ENCODE data around the gene C19orf12. TPM values are rescaled to one million over a fixed set of nuclear protein-coding genes. Genes with fewer than 3 reads are reported as not detected.

The C19orf12 gene
- polyA plus RNA-seq, 1 donor from 2014 or later = 83.8 TPM

- Histone ChIP-seq H3K79me2 (replicated peaks; ENCODE audit: insufficient read depth, low read length) (no peaks in the 10 kb centered on the region), H3K4me2 (ENCODE audit: low read length) (no peak overlapping the region), H3K9me2 (ENCODE audit: insufficient read depth, low read length) (no peaks in the 10 kb centered on the region), H3F3A (ENCODE audit: insufficient read depth, low read length, poor library complexity, severe bottlenecking) (peaks cover 3% of the 10 kb centered on the region), H4K20me1 (ENCODE audit: insufficient read depth) (no peaks in the 10 kb centered on the region), H3K36me3 (ENCODE audit: insufficient read depth, low read length) (no peaks in the 10 kb centered on the region), H3K27ac (ENCODE audit: low read length) (peak overlapping the region; percentile 58), H3K9ac (ENCODE audit: low read length) (peak overlapping the region; percentile 55), H3K27me3 (ENCODE audit: insufficient read depth, low read depth, low read length) (no peaks in the 10 kb centered on the region), H2AFZ (ENCODE audit: low read depth, low read length) (peak overlapping the region; percentile 94), H3K9me3 (ENCODE audit: low read length) (no peaks in the 10 kb centered on the region), H3K4me3 (ENCODE audit: low read length) (peak overlapping the region; percentile 52)
- TF ChIP-seq POLR2AphosphoS5 (IDR thresholded peaks at IDR 0.05) (no peak), REST (IDR thresholded peaks at IDR 0.05; ENCODE audit: borderline replicate concordance) (no peak), SMC3 (conservative IDR thresholded peaks at IDR 0.05; ENCODE audit: poor library complexity) (no peak), TAF1 (IDR thresholded peaks at IDR 0.05; ENCODE audit: low read depth) (no peak), RAD21 (conservative IDR thresholded peaks at IDR 0.05) (no peak), EZH2 (IDR thresholded peaks at IDR 0.05; ENCODE audit: borderline replicate concordance, insufficient read depth, low read length, poor library complexity, severe bottlenecking) (no peak), EP300 (conservative IDR thresholded peaks at IDR 0.05; ENCODE audit: poor library complexity, severe bottlenecking) (no peak), MXI1 (conservative IDR thresholded peaks at IDR 0.05; ENCODE audit: poor library complexity, severe bottlenecking) (no peak)
- TF ChIP-seq, protein P1, sequence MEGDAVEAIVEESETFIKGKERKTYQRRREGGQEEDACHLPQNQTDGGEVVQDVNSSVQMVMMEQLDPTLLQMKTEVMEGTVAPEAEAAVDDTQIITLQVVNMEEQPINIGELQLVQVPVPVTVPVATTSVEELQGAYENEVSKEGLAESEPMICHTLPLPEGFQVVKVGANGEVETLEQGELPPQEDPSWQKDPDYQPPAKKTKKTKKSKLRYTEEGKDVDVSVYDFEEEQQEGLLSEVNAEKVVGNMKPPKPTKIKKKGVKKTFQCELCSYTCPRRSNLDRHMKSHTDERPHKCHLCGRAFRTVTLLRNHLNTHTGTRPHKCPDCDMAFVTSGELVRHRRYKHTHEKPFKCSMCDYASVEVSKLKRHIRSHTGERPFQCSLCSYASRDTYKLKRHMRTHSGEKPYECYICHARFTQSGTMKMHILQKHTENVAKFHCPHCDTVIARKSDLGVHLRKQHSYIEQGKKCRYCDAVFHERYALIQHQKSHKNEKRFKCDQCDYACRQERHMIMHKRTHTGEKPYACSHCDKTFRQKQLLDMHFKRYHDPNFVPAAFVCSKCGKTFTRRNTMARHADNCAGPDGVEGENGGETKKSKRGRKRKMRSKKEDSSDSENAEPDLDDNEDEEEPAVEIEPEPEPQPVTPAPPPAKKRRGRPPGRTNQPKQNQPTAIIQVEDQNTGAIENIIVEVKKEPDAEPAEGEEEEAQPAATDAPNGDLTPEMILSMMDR (IDR thresholded peaks at IDR 0.05; ENCODE audit: poor library complexity, severe bottlenecking) = no peak
These were observed 9.7 kb upstream of the C19orf12 start for GRCh38 chr19:29724746-29725145.

DNA sequence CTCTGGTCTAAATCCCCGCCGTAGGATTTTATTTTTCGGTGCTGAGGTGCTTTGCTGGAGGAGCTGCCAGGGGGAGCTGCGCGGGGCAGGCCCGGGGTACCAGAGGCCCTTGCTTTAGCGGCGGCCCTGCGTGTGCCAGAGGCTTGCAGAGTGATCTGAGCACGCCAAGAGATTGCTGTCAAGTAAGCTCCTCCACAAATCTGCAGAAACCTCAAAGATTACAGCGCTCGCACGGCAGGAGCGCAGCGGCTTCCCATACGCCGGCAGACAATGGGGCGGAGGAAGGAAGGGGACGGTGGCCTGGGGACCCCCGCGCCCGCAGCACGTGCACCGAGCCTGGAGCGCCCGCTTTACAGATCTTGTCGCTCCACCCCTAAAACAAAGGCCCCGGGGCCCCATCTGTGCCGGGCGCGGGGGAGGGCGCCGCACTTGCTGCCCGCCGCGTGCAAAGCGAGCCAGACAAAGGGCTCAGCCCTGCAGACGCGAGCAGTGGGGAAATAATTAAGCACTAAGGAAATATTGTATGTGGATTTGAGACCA, 9.1 kb upstream of the C19orf12 start:
- Histone ChIP-seq H3F3A (ENCODE audit: insufficient read depth, low read length, poor library complexity, severe bottlenecking) (peaks cover 3% of the 10 kb centered on the region), H3K4me3 (ENCODE audit: low read length) (peak overlapping the region; percentile 52), H3K79me2 (replicated peaks; ENCODE audit: insufficient read depth, low read length) (no peaks in the 10 kb centered on the region), H3K36me3 (ENCODE audit: insufficient read depth, low read length) (no peaks in the 10 kb centered on the region), H3K27me3 (ENCODE audit: insufficient read depth, low read depth, low read length) (no peaks in the 10 kb centered on the region), H3K27ac (ENCODE audit: low read length) (peak overlapping the region; percentile 58), H4K20me1 (ENCODE audit: insufficient read depth) (no peaks in the 10 kb centered on the region), H3K4me2 (ENCODE audit: low read length) (no peak overlapping the region), H3K9me3 (ENCODE audit: low read length) (no peaks in the 10 kb centered on the region), H2AFZ (ENCODE audit: low read depth, low read length) (peak overlapping the region; percentile 94), H3K9me2 (ENCODE audit: insufficient read depth, low read length) (no peaks in the 10 kb centered on the region), H3K9ac (ENCODE audit: low read length) (peak overlapping the region; percentile 55)
- TF ChIP-seq EP300 (conservative IDR thresholded peaks at IDR 0.05; ENCODE audit: poor library complexity, severe bottlenecking) = no peak
- peak; percentile 34 for TF ChIP-seq POLR2AphosphoS5 (IDR thresholded peaks at IDR 0.05)
- TF ChIP-seq, protein P1 (IDR thresholded peaks at IDR 0.05; ENCODE audit: poor library complexity, severe bottlenecking) = no peak
- TF ChIP-seq TAF1 (IDR thresholded peaks at IDR 0.05; ENCODE audit: low read depth) = peak; percentile 51

Data from neural cell (in vitro differentiated cells).